NCI-H345 treated with DMSO at 0.1 percent for 48 hours (cell line): ENCODE data around the gene POLL.
"Not testable (repeated sequence)": the region's sequence is repeated elsewhere in the genome, so short reads cannot be mapped to it uniquely, and the experiment has no call there.

Source experiments
- DNase-seq: peaks from one replicate; lab custom pipeline; 2025; ENCODE audit not compliant: unreplicated experiment; lab: John Stamatoyannopoulos, UW

The POLL gene

GRCh38 chr10:101611096-101611905 lies 23.2 kb upstream of the POLL start:
- DNase-seq, result no peak

- DNase-seq, result no peak
Observed at GRCh38 chr10:101609481-101609880, 21.4 kb upstream of the POLL start.

- DNase-seq, result no peak
Observed at GRCh38 chr10:101607124-101607523, 19.1 kb upstream of the POLL start.

GRCh38 chr10:101602761-101603398 lies 14.8 kb upstream of the POLL start:
- peak; percentile 23 for DNase-seq

GRCh38 chr10:101601541-101601940 lies 13.5 kb upstream of the POLL start:
- DNase-seq, result peak; percentile 27

GRCh38 chr10:101597091-101597900 lies 9.2 kb upstream of the POLL start:
- no peak for DNase-seq

GRCh38 chr10:101595591-101596433 lies 7.8 kb upstream of the POLL start:
- DNase-seq, result no peak

GRCh38 chr10:101593331-101593730 lies 5.3 kb upstream of the POLL start:
- DNase-seq, result not testable (repeated sequence)

GRCh38 chr10:101588879-101589278 lies 822 bp upstream of the POLL start:
- no peak for DNase-seq

- no peak for DNase-seq
Observed at GRCh38 chr10:101585841-101586240, 2.2 kb downstream of the POLL start.

GRCh38 chr10:101580486-101581399 lies 7.3 kb downstream of the POLL start:
- no peak for DNase-seq

GRCh38 chr10:101579516-101579870 lies 8.6 kb downstream of the POLL start:
- DNase-seq, result no peak

- DNase-seq, result no peak
Observed at GRCh38 chr10:101578803-101579515, 9.1 kb downstream of the POLL start.

- no peak for DNase-seq
Observed at GRCh38 chr10:101578192-101578591, 9.9 kb downstream of the POLL start.

- no peak for DNase-seq
Observed at GRCh38 chr10:101577121-101577871, 10.8 kb downstream of the POLL start.

GRCh38 chr10:101576211-101576863 lies 11.7 kb downstream of the POLL start:
- no peak for DNase-seq

- no peak for DNase-seq
Observed at GRCh38 chr10:101575580-101576210, 12.4 kb downstream of the POLL start.

GRCh38 chr10:101575091-101575490 lies 13.0 kb downstream of the POLL start:
- DNase-seq, result no peak
